Activated CD4-positive, alpha-beta T cell treated with anti-CD3 and anti-CD28 coated beads, Interleukin-2, amount 50 U/mL, for 16 hours (primary cell): ENCODE measurements around the gene HAPSTR1.

Experiments
- DNase-seq: peaks from one replicate; pipeline ENCODE4 v3.0.0-alpha.2; 2020

The HAPSTR1 gene

DNA sequence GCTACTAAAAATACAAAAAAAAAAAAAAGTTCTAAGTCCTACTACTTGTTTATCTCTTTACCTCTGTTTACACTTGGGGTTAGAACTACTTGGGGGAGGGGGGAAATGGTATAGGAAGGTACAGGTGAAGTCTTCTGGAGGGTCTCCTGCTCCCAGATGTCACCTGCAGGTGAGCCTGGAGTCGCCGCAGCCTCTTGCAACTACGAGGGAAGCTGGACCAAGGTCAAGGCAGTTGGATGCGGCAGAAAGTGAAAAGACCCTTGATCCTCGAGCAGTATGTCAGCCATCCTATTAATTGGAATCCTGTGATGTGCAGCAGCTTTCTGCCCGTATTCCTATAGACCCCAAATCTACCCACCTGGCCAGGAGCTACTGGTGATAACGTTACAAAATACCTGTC is 33.0 kb downstream of the HAPSTR1 start:
- DNase-seq = no peak

- DNase-seq = no peak
Observed at GRCh38 chr16:9124908-9125584, 33.6 kb downstream of the HAPSTR1 start.

- no peak for DNase-seq
Observed at GRCh38 chr16:9125658-9126505, 34.4 kb downstream of the HAPSTR1 start.

DNA sequence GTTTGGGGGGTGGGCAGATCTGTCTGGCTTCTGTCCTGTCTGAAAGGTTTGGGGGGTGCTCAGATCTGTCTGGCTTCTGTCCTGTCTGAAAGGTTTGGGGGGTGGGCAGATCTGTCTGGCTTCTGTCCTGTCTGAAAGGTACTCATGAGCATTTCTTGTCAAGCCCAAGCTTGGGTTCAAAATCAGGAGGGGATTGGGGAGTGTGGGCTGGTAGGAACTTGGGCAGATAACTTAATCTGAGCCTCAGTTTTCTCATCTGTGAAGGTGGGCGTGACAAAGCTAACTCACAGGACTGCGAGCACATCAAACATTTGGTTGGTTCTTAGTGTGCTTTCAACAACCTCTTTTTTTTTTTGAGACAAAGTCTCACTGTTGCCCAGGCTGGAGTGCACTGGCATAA is 35.2 kb downstream of the HAPSTR1 start:
- no peak for DNase-seq

- no peak for DNase-seq
Observed at GRCh38 chr16:9128346-9129342, 37.2 kb downstream of the HAPSTR1 start.

DNA sequence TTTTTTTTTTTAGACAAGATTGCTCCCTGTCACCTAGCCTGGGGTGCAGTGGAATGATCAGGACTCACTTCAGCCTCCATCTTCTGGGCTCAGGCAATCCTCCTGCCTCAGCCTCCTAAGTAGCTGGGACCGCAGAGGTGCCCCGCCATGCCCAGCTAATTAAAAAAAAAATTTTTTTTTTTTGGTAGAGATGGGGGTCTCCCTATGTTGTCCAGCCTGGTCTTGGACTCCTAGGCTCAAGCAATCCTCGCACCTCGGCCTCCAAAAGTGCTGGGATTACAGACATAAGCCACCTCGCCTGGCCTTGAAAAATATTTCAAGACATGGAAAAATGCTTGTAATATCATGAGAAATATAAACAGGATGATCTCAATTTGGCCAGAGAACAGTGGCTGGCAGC is 42.9 kb downstream of the HAPSTR1 start:
- DNase-seq = no peak

DNA sequence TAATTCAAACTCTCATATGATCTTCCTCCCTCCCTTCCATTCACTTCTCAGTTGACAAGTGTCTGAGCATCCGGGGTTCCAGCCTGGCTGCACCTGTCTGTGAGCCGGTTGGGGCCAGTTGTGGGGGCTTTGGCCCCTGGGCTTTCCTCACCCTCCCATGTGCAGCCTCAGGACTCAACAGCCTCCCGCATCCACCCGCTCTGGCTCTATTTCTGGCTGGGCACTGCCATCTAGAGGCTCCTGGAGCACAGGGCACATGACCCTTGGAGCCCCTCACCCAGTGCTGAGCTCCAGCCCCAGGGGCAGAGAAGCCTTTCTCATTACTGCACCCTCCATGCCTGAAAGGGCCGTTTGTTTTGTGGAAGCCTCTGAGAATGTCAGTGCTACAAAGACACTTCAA is 43.3 kb downstream of the HAPSTR1 start:
- DNase-seq = peak; percentile 51

GRCh38 chr16:9135797-9136196 is 44.4 kb downstream of the HAPSTR1 start:
- no peak for DNase-seq

DNA sequence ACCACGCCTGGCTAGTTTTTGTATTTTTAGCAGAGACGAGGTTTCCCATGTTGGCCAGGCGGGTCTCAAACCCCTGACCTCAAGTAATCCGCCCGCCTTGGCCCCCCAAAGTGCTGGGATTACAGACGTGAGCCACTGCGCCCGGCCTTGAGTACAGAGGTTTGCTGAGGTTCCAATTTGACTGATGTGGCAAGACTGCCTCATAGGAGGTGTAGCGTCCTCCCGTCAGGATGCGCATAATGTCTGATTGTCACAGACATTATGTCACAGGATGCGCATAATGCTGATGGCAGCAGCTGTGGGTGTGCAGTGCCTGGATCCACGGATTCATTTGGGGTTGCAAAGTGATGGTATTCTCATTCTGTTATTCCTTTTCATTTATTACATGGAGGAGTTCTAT is 45.2 kb downstream of the HAPSTR1 start:
- no peak for DNase-seq

DNA sequence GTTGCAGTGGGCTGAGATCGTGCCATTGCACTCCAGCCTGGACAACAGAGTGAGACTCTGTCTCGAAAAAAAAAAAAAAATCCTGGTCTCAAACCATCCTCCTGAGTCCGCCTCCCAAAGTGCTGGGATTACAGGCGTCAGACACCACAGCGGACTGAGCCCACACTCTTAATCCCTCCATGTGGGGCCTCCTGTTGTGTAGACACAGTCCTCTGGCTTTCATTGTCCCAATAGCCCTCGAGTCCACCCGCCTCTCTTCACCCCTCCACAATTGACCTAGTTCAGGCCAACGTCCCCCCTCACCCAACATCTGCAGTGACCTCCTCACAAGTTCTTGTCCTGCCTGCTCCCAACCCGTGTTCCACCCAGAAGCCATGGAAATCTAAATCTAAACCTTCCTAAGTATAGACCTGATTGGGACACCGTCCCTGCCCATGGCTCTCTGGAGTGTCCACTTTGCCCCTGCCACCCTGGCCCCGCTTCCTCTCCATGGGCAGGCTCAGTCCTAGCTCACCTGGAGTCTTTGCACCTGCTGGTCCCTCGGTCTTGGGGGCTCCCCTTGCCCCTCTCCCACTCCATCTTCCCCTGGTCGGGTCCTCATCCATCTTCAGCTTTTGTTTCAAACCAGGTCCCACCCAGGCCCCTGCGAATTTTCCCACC is 46.7 kb downstream of the HAPSTR1 start:
- no peak for DNase-seq

DNA sequence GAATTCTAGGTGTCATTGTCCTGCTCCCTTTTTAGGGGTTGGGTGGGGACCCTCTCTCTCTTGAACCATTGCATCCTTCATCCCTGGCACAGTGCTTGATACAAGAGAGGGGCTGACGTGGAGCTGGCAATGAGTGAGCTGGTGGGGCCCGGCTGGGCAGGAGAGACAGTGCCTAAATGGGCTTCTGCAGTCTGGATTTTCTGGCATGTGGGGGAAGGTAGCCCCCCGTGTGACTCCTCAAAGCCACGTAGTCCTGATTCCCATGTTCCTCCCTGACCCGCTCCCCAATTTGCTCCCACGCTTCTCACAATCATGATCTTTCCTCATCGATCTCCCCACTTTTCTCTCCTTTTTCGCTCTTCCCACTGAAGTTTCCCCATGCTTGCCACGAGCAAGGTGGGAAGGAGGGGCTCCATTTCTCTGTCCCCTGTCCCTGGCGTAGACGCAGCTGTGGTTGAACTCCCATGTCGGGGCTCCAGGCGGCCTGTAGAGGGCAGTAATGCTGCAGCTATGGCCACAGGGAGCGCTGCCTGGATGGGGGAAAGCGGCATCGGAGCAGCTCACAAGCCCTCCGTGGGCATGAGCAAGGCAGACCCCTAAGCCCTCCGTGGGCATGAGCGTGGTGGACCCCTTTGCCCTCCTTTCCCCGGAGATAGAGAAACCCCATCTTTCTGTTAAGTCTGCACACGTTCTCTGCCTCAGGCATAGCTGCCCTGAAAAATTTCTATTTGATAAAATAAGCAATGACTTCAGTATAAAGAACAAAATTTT is 47.5 kb downstream of the HAPSTR1 start:
- DNase-seq = peak; percentile 72

GRCh38 chr16:9139965-9140364 is 48.5 kb downstream of the HAPSTR1 start:
- DNase-seq = peak; percentile 30
